A673 (cell line): Measurements from ENCODE around the gene RBM19. TPM values are rescaled to one million over a fixed set of nuclear protein-coding genes. Genes with fewer than 3 reads are reported as not detected.

Experiments
- BruUV-seq: library from RNA; stranded (reverse); fragments of 400-500 nt; replicated peaks from 2 replicates; lab custom pipeline; 2021; lab: Mats Ljungman, UMichigan
- CTCF ChIA-PET: fragments of 300-600 bp; sonication (Branson Sonifier 250); formaldehyde crosslinking; loops from one replicate; lab custom pipeline; 2022; ENCODE audit warnings: antibody characterized with exemption; lab: Charles Lee
- POLR2A ChIA-PET: fragments of 300-600 bp; sonication (Branson Sonifier 250); formaldehyde crosslinking; loops from one replicate; lab custom pipeline; 2022; ENCODE audit warnings: antibody characterized with exemption; ENCODE audit not compliant: low non-redundant PET; lab: Charles Lee
- DNase-seq: peaks from one replicate; pipeline ENCODE4 v3.0.0-alpha.2; 2015; ENCODE audit warnings: low spot score
- H3K27ac ChIP-seq: fragments of 200-600 bp; sonication (generic); 2 replicates; pipeline ENCODE4 v1.5.1; 2016; ENCODE audit warnings: mixed run types, low read depth, mild to moderate bottlenecking, mixed read lengths, antibody characterized with exemption, low read length; ENCODE audit not compliant: poor library complexity, severe bottlenecking
- H3K27me3 ChIP-seq: fragments of 200-600 bp; sonication (generic); replicated peaks from 2 replicates; pipeline ENCODE4 v1.6.1; 2017; ENCODE audit warnings: mixed run types, low read depth, mild to moderate bottlenecking, mixed read lengths, antibody characterized with exemption, low read length; ENCODE audit not compliant: insufficient read depth, poor library complexity
- H3K36me3 ChIP-seq: fragments of 200-600 bp; sonication (generic); 2 replicates; pipeline ENCODE4 v1.6.1; 2016; ENCODE audit warnings: mixed run types, mild to moderate bottlenecking, mixed read lengths, antibody characterized with exemption, low read length; ENCODE audit not compliant: insufficient read depth, poor library complexity, severe bottlenecking
- H3K4me1 ChIP-seq: fragments of 200-600 bp; sonication (generic); 2 replicates; pipeline ENCODE4 v1.6.1; 2017; ENCODE audit warnings: mixed run types, mild to moderate bottlenecking, mixed read lengths, antibody characterized with exemption, low read length; ENCODE audit not compliant: insufficient read depth, poor library complexity, severe bottlenecking
- H3K4me3 ChIP-seq: fragments of 200-600 bp; sonication (generic); 2 replicates; pipeline ENCODE4 v1.5.1; 2016; ENCODE audit warnings: low read depth, mixed run types, mild to moderate bottlenecking, mixed read lengths, low read length; ENCODE audit not compliant: poor library complexity, severe bottlenecking
- H3K9me3 ChIP-seq: fragments of 200-600 bp; sonication (generic); 2 replicates; pipeline ENCODE4 v1.6.1; 2016; ENCODE audit warnings: mixed run types, low read depth, mild to moderate bottlenecking, mixed read lengths, antibody characterized with exemption, low read length; ENCODE audit not compliant: poor library complexity, severe bottlenecking
- CTCF ChIP-seq: fragments of 300-800, 200-600 bp; sonication (generic); conservative IDR thresholded peaks from 2 replicates; pipeline ENCODE4 v1.5.1; 2017; ENCODE audit warnings: low read depth, mild to moderate bottlenecking, antibody characterized with exemption, low read length, moderate library complexity, mixed read lengths
- EZH2 ChIP-seq: fragments of 200-600 bp; sonication (generic); IDR thresholded peaks from 2 replicates; pipeline ENCODE4 v1.6.1; 2017; ENCODE audit warnings: borderline replicate concordance, low read depth, mild to moderate bottlenecking, mixed read lengths, antibody characterized with exemption, low read length; ENCODE audit not compliant: poor library complexity, severe bottlenecking
- intact Hi-C: fragments of 100-400 bp; cut with micrococcal nuclease; formaldehyde crosslinking; loops from one replicate; pipeline ENCODE4 v1.10.0; 2022; ENCODE audit not compliant: unreplicated experiment
- total RNA-seq: library from RNA; stranded (reverse); gene quantifications from 2 replicates; pipeline ENCODE4 v1.2.3, GENCODE V29; 2021

Gene RBM19
- total RNA-seq, 1 experiment from 2014 or later: 47.1 TPM

- no peak overlapping the region for H3K4me3 ChIP-seq
- H3K27me3 ChIP-seq: no peaks in the 10 kb centered on the region
- H3K9me3 ChIP-seq: no peaks in the 10 kb centered on the region
- CTCF ChIA-PET: interaction anchor here (0.5 kb wide), 1 partner anchor 22 kb away, joined by 3 read pairs; no protein-coding TSS in a partner anchor
- TF ChIP-seq EZH2 (no peak), CTCF (no peak)
- no TSS peak for BruUV-seq
- intact Hi-C loops: no loop called here
- H3K4me1 ChIP-seq: no peaks in the 10 kb centered on the region
- no peak for DNase-seq
- POLR2A ChIA-PET: no interaction called here
- H3K36me3 ChIP-seq: peaks cover 17% of the 10 kb centered on the region
- no peak overlapping the region for H3K27ac ChIP-seq
These were observed 26.3 kb downstream of the RBM19 start for GRCh38 chr12:113939867-113940266.

GRCh38 chr12:113938471-113938870 lies 27.7 kb downstream of the RBM19 start:
- Histone ChIP-seq H3K4me3 (no peak overlapping the region), H3K4me1 (no peaks in the 10 kb centered on the region), H3K36me3 (peaks cover 17% of the 10 kb centered on the region), H3K9me3 (no peaks in the 10 kb centered on the region), H3K27me3 (no peaks in the 10 kb centered on the region), H3K27ac (no peak overlapping the region)
- intact Hi-C loops: no loop called here
- no TSS peak for BruUV-seq
- ChIA-PET POLR2A (interaction anchor here (0.7 kb wide), 1 partner anchor 1237 kb away, joined by 3 read pairs; no protein-coding TSS in a partner anchor), CTCF (no interaction called here)
- DNase-seq: no peak
- TF ChIP-seq EZH2: no peak
- no peak for TF ChIP-seq CTCF

GRCh38 chr12:113936460-113936859 lies 29.7 kb downstream of the RBM19 start:
- no peaks in the 10 kb centered on the region for H3K4me1 ChIP-seq
- H3K4me3 ChIP-seq: no peak overlapping the region
- TF ChIP-seq CTCF (no peak), EZH2 (no peak)
- BruUV-seq: no TSS peak
- H3K27ac ChIP-seq: no peak overlapping the region
- intact Hi-C loops: no loop called here
- no peaks in the 10 kb centered on the region for H3K9me3 ChIP-seq
- no peak for DNase-seq
- POLR2A ChIA-PET: no interaction called here
- H3K27me3 ChIP-seq: no peaks in the 10 kb centered on the region
- peaks cover 10% of the 10 kb centered on the region for H3K36me3 ChIP-seq
- CTCF ChIA-PET: no interaction called here
